Stimulated activated CD8-positive, alpha-beta memory T cell treated with anti-CD3 and anti-CD28 coated beads, Interleukin-15, amount 100 ng/mL, for 4 hours (primary cell): ENCODE data around the gene DNASE1L3.
A peak's percentile ranks its signal among the peaks of the same experiment; 100 is the strongest.
"Not testable (repeated sequence)": the region's sequence is repeated elsewhere in the genome, so short reads cannot be mapped to it uniquely, and the experiment has no call there.

Experiments
- DNase-seq, 2 donors: peaks; one replicate each; pipeline ENCODE4 v3.0.0-alpha.2; 2020; ENCODE audit warnings: low read depth in 2 of 2

The DNASE1L3 gene

GRCh38 chr3:58210761-58211460 is at the start of gene DNASE1L3:
DNASE1L3 (minus strand) TSS chr3:58210972; CDS start chr3:58210906, 66 bp downstream.
- DNase-seq = no peak

- DNase-seq = no peak
Measured at GRCh38 chr3:58260261-58260731, 49.5 kb upstream of the DNASE1L3 start.

- no peak for DNase-seq
Measured at GRCh38 chr3:58258392-58259055, 47.8 kb upstream of the DNASE1L3 start.

GRCh38 chr3:58256511-58256910 is 45.7 kb upstream of the DNASE1L3 start:
- DNase-seq = no peak

- no peak for DNase-seq
Measured at GRCh38 chr3:58256061-58256460, 45.3 kb upstream of the DNASE1L3 start.

- DNase-seq = no peak
Measured at GRCh38 chr3:58254144-58254543, 43.4 kb upstream of the DNASE1L3 start.

- DNase-seq = no peak
Measured at GRCh38 chr3:58251631-58252035, 40.9 kb upstream of the DNASE1L3 start.

- no peak for DNase-seq
Measured at GRCh38 chr3:58250093-58250707, 39.4 kb upstream of the DNASE1L3 start.

- DNase-seq = no peak
Measured at GRCh38 chr3:58249358-58250092, 38.8 kb upstream of the DNASE1L3 start.

- no peak for DNase-seq
Measured at GRCh38 chr3:58246148-58247047, 35.6 kb upstream of the DNASE1L3 start.

GRCh38 chr3:58243976-58244585 is 33.3 kb upstream of the DNASE1L3 start:
- DNase-seq = no peak

GRCh38 chr3:58242860-58243259 is 32.1 kb upstream of the DNASE1L3 start:
- not testable (repeated sequence) for DNase-seq

GRCh38 chr3:58242340-58242739 is 31.6 kb upstream of the DNASE1L3 start:
- DNase-seq = no peak

- no peak for DNase-seq
Measured at GRCh38 chr3:58241306-58242044, 30.7 kb upstream of the DNASE1L3 start.

GRCh38 chr3:58238830-58239229 is 28.1 kb upstream of the DNASE1L3 start:
- no peak for DNase-seq

- DNase-seq = peak in 1 of 2 donors; percentile 13
Measured at GRCh38 chr3:58237941-58238681, 27.3 kb upstream of the DNASE1L3 start.

- DNase-seq = peak; percentile 63 to 70
Measured at GRCh38 chr3:58237238-58237940, 26.6 kb upstream of the DNASE1L3 start, which contains the start of gene ABHD6. ABHD6 (plus strand) TSS chr3:58237792; CDS start chr3:58256587, 18,795 bp downstream.

- DNase-seq = no peak
Measured at GRCh38 chr3:58236527-58237237, 25.9 kb upstream of the DNASE1L3 start.
